ENCODE measurements around the gene RGS12.

The RGS12 gene

DNA sequence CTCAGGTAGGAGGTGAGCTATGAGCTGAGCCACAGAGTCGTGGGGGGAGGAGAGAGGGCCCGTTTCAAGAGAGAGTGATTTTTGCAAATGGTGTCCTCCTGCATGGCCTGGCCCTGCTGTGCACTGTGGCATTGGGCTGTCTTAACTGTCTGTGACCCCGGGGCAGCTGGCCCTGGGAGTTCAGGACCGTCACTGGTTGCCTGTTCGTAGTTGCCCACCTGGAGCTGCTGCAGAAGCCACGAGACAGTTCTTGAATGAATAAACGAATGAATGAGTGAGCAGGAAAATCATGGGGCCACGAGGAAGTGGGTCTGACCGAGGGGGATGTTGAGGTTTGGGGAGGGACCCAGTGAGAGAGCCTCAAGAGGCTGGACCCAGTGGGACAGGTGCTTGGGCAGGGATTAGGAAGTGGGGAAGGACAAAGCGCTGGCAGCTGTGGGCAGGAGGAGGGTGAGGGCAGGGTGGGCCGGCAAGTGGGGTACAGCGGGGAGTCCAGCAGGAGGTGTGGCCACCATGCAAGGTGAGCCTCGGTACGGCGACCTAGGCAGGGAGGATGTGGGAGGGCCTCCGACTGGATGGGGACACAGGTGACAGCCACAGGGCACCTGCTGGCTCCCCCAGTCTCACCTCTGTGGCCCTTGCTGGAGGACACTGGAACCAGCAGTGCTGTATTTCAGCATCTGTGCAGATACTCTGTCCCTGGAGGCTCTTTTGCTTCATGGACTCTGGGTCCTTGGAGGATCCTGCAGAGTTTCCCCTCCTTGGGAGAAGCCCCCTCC is 10.2 kb downstream of the RGS12 start:
- FAIRE-seq: peak; percentile 78
- TF ChIP-seq POLR2AphosphoS5 (IDR thresholded peaks at IDR 0.05; ENCODE audit: low read depth, low read length): no peak
- no peak for TF ChIP-seq POU2F2 (IDR thresholded peaks at IDR 0.05; ENCODE audit: low read depth, low read length)
- no peak for TF ChIP-seq PAX5 (IDR thresholded peaks at IDR 0.05; ENCODE audit: insufficient read depth, low read length, severe bottlenecking)
- 0 out of 2 replicates have a peak, but pooled peaks have one; percentile 26 for TF ChIP-seq SPI1 (IDR thresholded peaks at IDR 0.05; ENCODE audit: low read depth, low read length)
- no peak for TF ChIP-seq POLR2A (IDR thresholded peaks at IDR 0.05; ENCODE audit: low read depth, low read length)
- no peak for TF ChIP-seq TAF1 (IDR thresholded peaks at IDR 0.05; ENCODE audit: low read depth, low read length)

DNA sequence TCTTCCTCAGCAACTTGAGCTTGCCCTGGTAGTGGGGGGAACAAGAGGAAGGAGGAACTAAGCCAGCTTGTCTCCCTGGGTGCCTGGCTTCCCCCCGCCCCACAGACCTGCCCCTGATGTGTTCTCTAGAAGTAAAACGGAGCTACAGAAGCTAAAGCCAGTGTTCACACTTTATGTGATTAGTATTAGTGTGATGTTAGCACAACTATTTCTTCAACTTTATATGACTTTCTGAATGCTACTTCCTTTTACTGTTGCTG is 10.7 kb downstream of the RGS12 start:
- no peak for DNase-seq (ENCODE audit: insufficient read length, low spot score)
- peak; percentile 50 for FAIRE-seq
- TF ChIP-seq POU2F2 (IDR thresholded peaks at IDR 0.05; ENCODE audit: low read depth, low read length): no peak
- no peak for TF ChIP-seq POLR2A (IDR thresholded peaks at IDR 0.05; ENCODE audit: low read depth, low read length)
- no peak for TF ChIP-seq POLR2AphosphoS5 (IDR thresholded peaks at IDR 0.05; ENCODE audit: low read depth, low read length)
- no peak for TF ChIP-seq PAX5 (IDR thresholded peaks at IDR 0.05; ENCODE audit: insufficient read depth, low read length, severe bottlenecking)
- TF ChIP-seq TAF1 (IDR thresholded peaks at IDR 0.05; ENCODE audit: low read depth, low read length): no peak
- TF ChIP-seq SPI1 (IDR thresholded peaks at IDR 0.05; ENCODE audit: low read depth, low read length): no peak

More for the DNA sequence above, 10.2 kb downstream of the RGS12 start:
- no peak for DNase-seq (ENCODE audit: insufficient read length, low spot score)

DNA sequence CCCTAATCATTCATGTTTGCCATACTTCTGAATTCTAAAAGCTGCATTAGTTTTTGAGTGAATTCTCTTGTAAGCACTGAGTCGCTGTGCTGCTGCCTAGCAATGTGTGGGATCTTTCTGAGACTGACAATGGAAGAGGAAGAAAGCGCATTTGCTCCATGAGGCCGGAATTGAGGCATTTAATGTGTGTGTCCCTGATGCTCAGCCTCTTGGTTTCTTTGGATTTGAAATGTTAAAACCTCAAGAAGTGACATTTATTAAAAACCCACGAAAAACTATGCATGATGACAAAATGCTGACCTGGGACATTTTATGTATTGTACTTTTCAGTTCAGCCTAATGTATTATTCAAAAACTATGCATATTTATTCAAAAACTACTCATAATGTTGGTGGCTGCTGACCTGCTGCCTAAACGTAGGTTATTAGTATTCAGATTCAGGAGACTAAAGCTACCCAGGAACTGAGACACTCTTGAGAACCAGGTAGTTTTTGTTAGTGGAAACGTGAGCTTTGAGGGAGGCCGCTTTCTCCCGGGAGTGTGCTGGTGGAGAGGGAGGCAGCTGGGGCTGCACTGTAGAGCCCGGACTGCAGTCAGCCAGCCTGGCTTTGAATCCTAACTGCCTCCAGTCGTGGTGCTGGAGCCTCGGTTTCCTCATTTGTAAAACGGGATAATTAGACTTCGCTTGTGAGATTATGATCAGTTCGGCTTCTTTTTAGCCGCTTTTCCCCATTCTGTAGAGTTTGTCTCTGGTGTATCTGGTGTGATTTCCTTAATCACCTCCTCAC is 11.3 kb downstream of the RGS12 start:
- TF ChIP-seq POLR2A (IDR thresholded peaks at IDR 0.05; ENCODE audit: low read depth, low read length) (no peak), PAX5 (IDR thresholded peaks at IDR 0.05; ENCODE audit: insufficient read depth, low read length, severe bottlenecking) (no peak), POU2F2 (IDR thresholded peaks at IDR 0.05; ENCODE audit: low read depth, low read length) (no peak), POLR2AphosphoS5 (IDR thresholded peaks at IDR 0.05; ENCODE audit: low read depth, low read length) (no peak), TAF1 (IDR thresholded peaks at IDR 0.05; ENCODE audit: low read depth, low read length) (no peak), SPI1 (IDR thresholded peaks at IDR 0.05; ENCODE audit: low read depth, low read length) (no peak)
- DNase-seq (ENCODE audit: insufficient read length, low spot score) (no peak), FAIRE-seq (no peak)

DNA sequence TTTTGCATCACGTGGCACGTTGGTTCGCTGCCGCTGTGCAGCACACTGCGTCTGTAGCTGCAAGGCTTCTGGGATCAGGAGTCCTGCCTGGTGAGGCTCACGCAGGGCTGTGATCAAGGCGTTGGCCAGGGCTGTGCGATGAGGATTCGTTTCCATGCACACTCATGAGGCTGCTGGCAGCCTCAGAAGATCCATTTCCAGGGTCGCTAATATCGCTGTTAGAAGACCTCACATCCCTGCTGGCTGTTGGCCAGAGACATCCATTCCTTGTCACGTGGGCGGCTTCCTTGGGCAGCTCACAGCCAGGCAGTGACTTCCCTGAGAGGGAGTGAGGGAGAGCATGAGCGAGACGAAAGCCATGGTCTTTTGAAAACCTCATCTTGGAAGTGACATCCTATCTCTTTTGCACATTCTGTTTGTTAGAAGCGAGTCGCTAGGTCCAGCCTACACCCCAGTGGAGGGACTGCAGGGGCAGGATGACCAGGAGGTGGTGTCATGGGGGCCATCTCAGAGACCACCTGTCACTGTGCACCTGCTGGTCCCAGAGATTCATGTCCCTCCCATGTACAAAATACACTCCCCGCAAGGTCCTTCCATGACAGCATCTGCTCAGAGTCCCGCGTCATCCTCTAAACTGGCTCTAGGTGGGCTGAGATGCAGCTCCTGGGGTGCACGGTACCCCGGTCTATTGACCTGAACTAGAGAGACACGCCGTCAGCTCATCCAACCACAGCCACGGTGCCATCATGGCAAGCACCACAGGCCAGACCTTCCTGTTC is 12.2 kb downstream of the RGS12 start:
- no peak for DNase-seq (ENCODE audit: insufficient read length, low spot score)
- no peak for TF ChIP-seq POU2F2 (IDR thresholded peaks at IDR 0.05; ENCODE audit: low read depth, low read length)
- no peak for TF ChIP-seq POLR2A (IDR thresholded peaks at IDR 0.05; ENCODE audit: low read depth, low read length)
- TF ChIP-seq TAF1 (IDR thresholded peaks at IDR 0.05; ENCODE audit: low read depth, low read length): no peak
- no peak for TF ChIP-seq PAX5 (IDR thresholded peaks at IDR 0.05; ENCODE audit: insufficient read depth, low read length, severe bottlenecking)
- no peak for TF ChIP-seq SPI1 (IDR thresholded peaks at IDR 0.05; ENCODE audit: low read depth, low read length)
- FAIRE-seq: peak; percentile 9

DNA sequence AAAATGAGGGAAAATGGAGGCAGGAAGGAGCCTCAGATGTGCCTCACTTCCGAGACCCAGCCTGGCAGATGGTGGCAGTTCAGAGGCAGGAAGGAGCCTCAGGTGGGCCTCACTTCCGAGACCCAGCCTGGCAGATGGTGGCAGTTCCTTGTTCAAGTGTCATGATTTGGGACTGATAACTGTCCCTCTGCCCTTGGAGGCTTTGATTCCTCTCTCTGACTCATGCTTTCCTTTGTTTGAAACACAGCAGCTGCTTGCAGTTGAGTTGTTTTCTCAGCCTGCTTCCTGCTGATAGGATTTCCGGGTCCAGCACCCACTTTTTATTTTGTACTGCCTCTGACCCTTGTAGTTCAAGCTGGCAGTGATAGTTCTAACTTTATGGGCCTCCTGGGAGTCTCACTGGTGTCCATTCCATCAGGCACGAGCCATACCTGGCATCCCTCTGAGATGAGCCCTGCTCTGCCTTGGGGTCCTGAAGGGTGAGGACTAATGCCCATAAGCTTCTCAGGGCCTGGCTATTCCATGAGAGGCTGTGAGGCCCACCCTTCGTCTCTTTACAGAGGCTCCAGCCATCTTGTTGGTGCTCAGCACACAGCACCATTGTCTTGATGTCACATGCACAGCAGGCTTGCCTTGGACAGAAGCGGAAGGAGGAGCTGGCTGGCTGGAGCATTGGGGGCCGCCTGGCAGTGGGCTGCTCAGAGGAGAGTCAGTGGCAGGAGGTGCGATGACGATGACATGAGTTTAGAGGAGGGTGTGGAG is 13.0 kb downstream of the RGS12 start:
- DNase-seq (ENCODE audit: insufficient read length, low spot score) (no peak), FAIRE-seq (no peak)
- TF ChIP-seq POLR2AphosphoS5 (IDR thresholded peaks at IDR 0.05; ENCODE audit: low read depth, low read length): no peak

DNA sequence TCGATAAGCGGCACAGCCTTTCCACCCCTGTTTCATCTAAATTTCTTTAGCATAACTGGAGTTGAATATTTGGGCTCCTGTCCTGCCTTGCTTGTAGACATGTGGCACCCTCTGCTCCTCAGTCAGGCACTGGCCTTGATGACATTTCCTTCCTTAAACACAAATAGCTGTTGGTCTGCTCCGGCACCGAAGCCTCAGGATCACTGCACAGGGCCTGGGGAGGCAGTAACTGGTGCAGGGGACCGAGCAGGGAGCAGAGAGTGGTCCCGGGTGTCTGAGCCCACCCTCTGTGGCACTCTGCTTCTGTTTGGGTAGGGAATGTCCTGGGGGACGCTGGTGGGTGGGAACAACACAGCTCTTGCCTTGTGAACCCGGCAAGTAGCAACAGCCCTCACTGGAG is 13.6 kb downstream of the RGS12 start:
- DNase-seq (ENCODE audit: insufficient read length, low spot score): no peak
- peak; percentile 61 for FAIRE-seq
- TF ChIP-seq PAX5 (IDR thresholded peaks at IDR 0.05; ENCODE audit: insufficient read depth, low read length, severe bottlenecking): no peak
- no peak for TF ChIP-seq SPI1 (IDR thresholded peaks at IDR 0.05; ENCODE audit: low read depth, low read length)
- TF ChIP-seq POLR2A (IDR thresholded peaks at IDR 0.05; ENCODE audit: low read depth, low read length): no peak
- no peak for TF ChIP-seq POU2F2 (IDR thresholded peaks at IDR 0.05; ENCODE audit: low read depth, low read length)
- TF ChIP-seq POLR2AphosphoS5 (IDR thresholded peaks at IDR 0.05; ENCODE audit: low read depth, low read length): no peak
- no peak for TF ChIP-seq TAF1 (IDR thresholded peaks at IDR 0.05; ENCODE audit: low read depth, low read length)

DNA sequence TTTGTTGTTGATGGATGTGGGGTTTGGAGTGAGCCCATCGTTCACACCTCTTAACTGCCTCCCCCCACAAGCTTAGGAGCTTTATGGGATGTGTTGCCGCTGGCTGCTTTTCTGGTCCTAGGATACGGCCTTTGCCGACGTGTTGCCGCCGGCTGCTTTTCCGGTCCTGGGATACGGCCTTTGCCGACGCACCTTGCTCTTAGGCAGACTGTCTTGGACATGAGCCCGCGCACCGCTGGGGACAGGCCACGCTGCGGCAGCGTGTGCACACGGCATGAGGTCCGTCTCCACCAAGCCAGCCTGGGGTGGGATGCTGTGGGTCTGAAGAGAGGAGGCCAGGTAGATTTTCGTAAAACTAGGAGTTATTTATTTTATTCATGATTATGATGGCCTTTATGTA is 14.2 kb downstream of the RGS12 start:
- no peak for DNase-seq (ENCODE audit: insufficient read length, low spot score)
- TF ChIP-seq POLR2AphosphoS5 (IDR thresholded peaks at IDR 0.05; ENCODE audit: low read depth, low read length) (no peak), POLR2A (IDR thresholded peaks at IDR 0.05; ENCODE audit: low read depth, low read length) (no peak), SPI1 (IDR thresholded peaks at IDR 0.05; ENCODE audit: low read depth, low read length) (no peak), PAX5 (IDR thresholded peaks at IDR 0.05; ENCODE audit: insufficient read depth, low read length, severe bottlenecking) (no peak), TAF1 (IDR thresholded peaks at IDR 0.05; ENCODE audit: low read depth, low read length) (no peak)
- no peak for FAIRE-seq

DNA sequence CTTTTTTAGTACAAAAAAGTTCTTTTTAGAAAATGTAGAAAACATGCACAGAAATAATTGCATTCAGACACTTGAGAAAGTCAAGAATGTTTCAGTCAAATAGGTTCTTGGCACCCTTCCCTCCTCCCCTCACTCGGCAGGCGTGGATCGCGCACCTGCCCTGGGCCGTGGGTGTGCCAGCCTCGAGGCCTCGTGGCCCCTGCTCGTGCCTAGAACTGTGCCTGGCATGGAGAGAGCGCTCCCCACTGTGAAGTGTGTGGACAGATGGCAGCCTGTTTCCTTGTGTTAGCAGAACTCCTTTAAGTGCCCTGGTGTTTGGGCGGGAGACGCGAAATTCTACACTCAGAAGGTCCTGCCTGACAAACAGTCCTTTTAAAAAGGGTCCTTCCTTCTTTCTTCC is 14.7 kb downstream of the RGS12 start:
- TF ChIP-seq SPI1 (IDR thresholded peaks at IDR 0.05; ENCODE audit: low read depth, low read length): no peak
- TF ChIP-seq POLR2A (IDR thresholded peaks at IDR 0.05; ENCODE audit: low read depth, low read length): no peak
- TF ChIP-seq POU2F2 (IDR thresholded peaks at IDR 0.05; ENCODE audit: low read depth, low read length): no peak
- TF ChIP-seq POLR2AphosphoS5 (IDR thresholded peaks at IDR 0.05; ENCODE audit: low read depth, low read length): no peak
- no peak for TF ChIP-seq PAX5 (IDR thresholded peaks at IDR 0.05; ENCODE audit: insufficient read depth, low read length, severe bottlenecking)
- no peak for TF ChIP-seq TAF1 (IDR thresholded peaks at IDR 0.05; ENCODE audit: low read depth, low read length)
- no peak for FAIRE-seq

More for the DNA sequence above, 14.7 kb downstream of the RGS12 start:
- DNase-seq (ENCODE audit: insufficient read length, low spot score): no peak
